Left renal cortex interstitium (tissue), 4 donors: ENCODE measurements around the gene TMEM14A. TPM values are rescaled to one million over a fixed set of nuclear protein-coding genes. Genes with fewer than 3 reads are reported as not detected.
"Not testable (repeated sequence)": the region's sequence is repeated elsewhere in the genome, so short reads cannot be mapped to it uniquely, and the experiment has no call there.

ENCODE experiments used
- DNase-seq, 4 donors: peaks; one replicate each; pipeline ENCODE4 v3.0.0-alpha.2; 2013; ENCODE audit warnings: low read depth in 4 of 4, low spot score in 2 of 4, missing footprints in 1 of 4
- polyA plus RNA-seq, 4 donors: library from polyadenylated mRNA; unstranded; fragments of 120-200 nt; gene quantifications; one replicate each; pipeline ENCODE4 v1.2.1, GENCODE V29; 2013; ENCODE audit not compliant: insufficient read length in 4 of 4

Gene TMEM14A
- polyA plus RNA-seq, 4 donors: 37.1 to 51.3 (median 50.0) TPM

- no peak for DNase-seq
Observed at GRCh38 chr6:52693773-52694172, 22.9 kb downstream of the TMEM14A start.

- DNase-seq: no peak
Observed at GRCh38 chr6:52694404-52694803, 23.5 kb downstream of the TMEM14A start.

- DNase-seq: no peak
Observed at GRCh38 chr6:52696418-52696817, 25.5 kb downstream of the TMEM14A start.

- DNase-seq: no peak
Observed at GRCh38 chr6:52697903-52698302, 27.0 kb downstream of the TMEM14A start.

- no peak for DNase-seq
Observed at GRCh38 chr6:52704060-52704459, 33.1 kb downstream of the TMEM14A start.

GRCh38 chr6:52704781-52705502, 34.0 kb downstream of the TMEM14A start:
- DNase-seq: not testable (repeated sequence)

GRCh38 chr6:52706001-52706400, 35.1 kb downstream of the TMEM14A start:
- DNase-seq: no peak

GRCh38 chr6:52707963-52708680, 37.2 kb downstream of the TMEM14A start:
- no peak for DNase-seq

- DNase-seq: no peak
Observed at GRCh38 chr6:52712136-52712535, 41.2 kb downstream of the TMEM14A start.

GRCh38 chr6:52714761-52715160, 43.8 kb downstream of the TMEM14A start:
- DNase-seq: not testable (repeated sequence)

GRCh38 chr6:52718550-52718949, 47.6 kb downstream of the TMEM14A start:
- DNase-seq: no peak

- DNase-seq: no peak
Observed at GRCh38 chr6:52720321-52720720, 49.4 kb downstream of the TMEM14A start.

- no peak for DNase-seq
Observed at GRCh38 chr6:52724042-52724405, 53.1 kb downstream of the TMEM14A start.

- DNase-seq: peak in 1 of 4 donors; percentile 32
Observed at GRCh38 chr6:52724406-52725121, 53.7 kb downstream of the TMEM14A start.

- no peak for DNase-seq
Observed at GRCh38 chr6:52725143-52725534, 54.2 kb downstream of the TMEM14A start.

GRCh38 chr6:52725535-52726192, 54.8 kb downstream of the TMEM14A start:
- no peak for DNase-seq

GRCh38 chr6:52726193-52726542, 55.3 kb downstream of the TMEM14A start:
- no peak for DNase-seq

GRCh38 chr6:52726741-52727535, 56.0 kb downstream of the TMEM14A start:
- no peak for DNase-seq

GRCh38 chr6:52727908-52728307, 57.0 kb downstream of the TMEM14A start:
- DNase-seq: no peak

- DNase-seq: no peak
Observed at GRCh38 chr6:52728394-52728793, 57.5 kb downstream of the TMEM14A start.
